C4-2B (cell line): ENCODE results near the gene SHKBP1.

ENCODE experiments used
- ZFX ChIP-seq: fragments of 450-650 bp; IDR thresholded peaks from 2 replicates; pipeline ENCODE4 v1.6.1; 2017
- TF ChIP-seq, protein P1 (sequence below): fragments of 450-650 bp; conservative IDR thresholded peaks from 2 replicates; pipeline ENCODE4 v1.5.1; 2017; ENCODE audit warnings: mild to moderate bottlenecking

DNA sequence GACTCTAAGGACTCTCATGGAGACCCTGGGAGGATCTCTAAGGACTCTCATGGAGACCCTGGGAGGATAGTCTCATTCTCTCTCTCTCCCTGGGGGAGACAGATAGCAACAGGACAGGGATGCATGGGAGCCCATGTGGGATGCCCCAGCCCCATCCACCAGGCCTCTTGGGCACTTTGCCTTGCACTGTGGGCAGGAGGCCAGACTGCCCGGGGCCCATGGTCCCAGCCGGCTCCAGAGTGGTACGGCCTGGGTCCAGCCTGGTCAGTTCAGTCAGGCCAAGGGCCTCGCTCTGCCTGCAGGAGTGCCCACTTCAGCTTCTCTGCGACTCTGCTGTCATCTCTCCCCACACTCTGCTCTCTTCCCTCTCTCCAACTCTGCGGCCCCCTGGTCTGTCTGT, 48.6 kb upstream of the SHKBP1 start:
- TF ChIP-seq, protein P1, sequence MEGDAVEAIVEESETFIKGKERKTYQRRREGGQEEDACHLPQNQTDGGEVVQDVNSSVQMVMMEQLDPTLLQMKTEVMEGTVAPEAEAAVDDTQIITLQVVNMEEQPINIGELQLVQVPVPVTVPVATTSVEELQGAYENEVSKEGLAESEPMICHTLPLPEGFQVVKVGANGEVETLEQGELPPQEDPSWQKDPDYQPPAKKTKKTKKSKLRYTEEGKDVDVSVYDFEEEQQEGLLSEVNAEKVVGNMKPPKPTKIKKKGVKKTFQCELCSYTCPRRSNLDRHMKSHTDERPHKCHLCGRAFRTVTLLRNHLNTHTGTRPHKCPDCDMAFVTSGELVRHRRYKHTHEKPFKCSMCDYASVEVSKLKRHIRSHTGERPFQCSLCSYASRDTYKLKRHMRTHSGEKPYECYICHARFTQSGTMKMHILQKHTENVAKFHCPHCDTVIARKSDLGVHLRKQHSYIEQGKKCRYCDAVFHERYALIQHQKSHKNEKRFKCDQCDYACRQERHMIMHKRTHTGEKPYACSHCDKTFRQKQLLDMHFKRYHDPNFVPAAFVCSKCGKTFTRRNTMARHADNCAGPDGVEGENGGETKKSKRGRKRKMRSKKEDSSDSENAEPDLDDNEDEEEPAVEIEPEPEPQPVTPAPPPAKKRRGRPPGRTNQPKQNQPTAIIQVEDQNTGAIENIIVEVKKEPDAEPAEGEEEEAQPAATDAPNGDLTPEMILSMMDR, result no peak
- no peak for TF ChIP-seq ZFX
